Umbilical cord (tissue), 2 donors: ENCODE results near the gene OR2T5. TPM values are rescaled to one million over a fixed set of nuclear protein-coding genes. Genes with fewer than 3 reads are reported as not detected.
"Not testable (repeated sequence)": the region's sequence is repeated elsewhere in the genome, so short reads cannot be mapped to it uniquely, and the experiment has no call there.

Experiments used
- DNase-seq: peaks from one replicate; pipeline ENCODE4 v3.0.0-alpha.2; 2015; ENCODE audit warnings: low spot score
- total RNA-seq: library from RNA; depleted of rRNA; stranded (reverse); fragments of >200 nt; gene quantifications from one replicate; pipeline ENCODE4 v1.2.3, GENCODE V29; 2014; ENCODE audit warnings: low replicate concordance; ENCODE audit not compliant: insufficient read depth

Gene OR2T5, protein sequence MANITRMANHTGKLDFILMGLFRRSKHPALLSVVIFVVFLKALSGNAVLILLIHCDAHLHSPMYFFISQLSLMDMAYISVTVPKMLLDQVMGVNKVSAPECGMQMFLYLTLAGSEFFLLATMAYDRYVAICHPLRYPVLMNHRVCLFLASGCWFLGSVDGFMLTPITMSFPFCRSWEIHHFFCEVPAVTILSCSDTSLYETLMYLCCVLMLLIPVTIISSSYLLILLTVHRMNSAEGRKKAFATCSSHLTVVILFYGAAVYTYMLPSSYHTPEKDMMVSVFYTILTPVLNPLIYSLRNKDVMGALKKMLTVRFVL
- total RNA-seq: not detected

GRCh38 chr1:248488289-248488688 is at the start of gene OR2T5:
Gene OR2T5 (plus strand): TSS chr1:248488589. CDS start chr1:248488589, 0 bp downstream.
- not testable (repeated sequence) for DNase-seq

DNA sequence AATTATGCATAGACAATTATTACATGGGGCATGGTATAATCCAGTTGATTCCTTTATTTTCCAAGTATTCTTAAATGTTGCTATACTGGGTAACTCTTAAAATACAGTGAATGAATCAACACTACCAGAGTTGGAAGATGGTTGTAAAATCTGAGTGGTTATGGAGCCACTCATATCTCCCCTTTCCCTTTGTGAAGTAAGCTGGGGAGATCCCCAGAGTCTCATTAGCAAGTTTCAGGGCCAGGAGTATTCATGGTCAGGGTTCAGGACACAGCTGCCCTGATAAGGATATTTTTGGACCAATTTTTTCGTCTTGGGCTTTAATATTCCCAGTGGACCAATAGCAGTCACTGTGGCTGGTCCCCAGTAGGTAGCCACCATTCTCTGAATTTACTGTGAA is 49.7 kb upstream of the OR2T5 start:
- DNase-seq: not testable (repeated sequence)

- not testable (repeated sequence) for DNase-seq
Measured at GRCh38 chr1:248439283-248439682, 49.1 kb upstream of the OR2T5 start.

DNA sequence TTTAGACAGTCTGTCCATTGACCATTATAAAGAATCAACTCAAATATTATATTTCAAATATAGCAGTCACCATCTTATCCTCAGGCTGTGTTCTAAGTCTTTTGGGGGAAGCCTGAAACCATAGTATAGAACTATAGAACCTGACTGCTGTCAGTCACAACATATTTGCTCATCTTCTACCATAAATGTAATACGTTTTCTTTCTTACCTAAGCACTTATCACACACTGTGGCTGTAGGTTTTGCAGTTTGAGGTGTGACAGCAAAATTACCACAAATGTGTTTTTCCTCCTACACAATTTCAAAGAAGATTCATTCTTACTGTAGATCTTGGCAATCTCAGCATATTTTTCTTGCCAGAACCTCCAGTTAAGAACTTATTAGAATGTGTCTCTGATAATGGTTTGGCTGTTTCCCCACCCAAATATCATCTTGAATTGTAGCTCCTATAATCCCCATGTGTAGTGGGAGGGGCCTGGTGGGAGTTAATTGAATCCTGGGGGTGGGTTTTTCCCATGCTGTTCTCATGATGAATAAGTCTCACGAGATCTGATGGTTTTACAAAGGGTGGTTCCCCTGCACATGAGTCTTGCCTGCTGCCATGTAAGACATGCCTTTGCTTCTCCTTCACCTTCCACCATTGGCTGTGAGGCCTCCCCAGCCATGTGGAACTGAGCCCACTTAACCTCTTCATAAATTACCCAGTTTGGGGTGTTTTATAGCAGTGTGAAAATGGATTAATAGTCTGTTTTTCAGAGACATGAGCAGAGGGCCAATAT is 45.7 kb upstream of the OR2T5 start:
- DNase-seq: not testable (repeated sequence)

GRCh38 chr1:248444603-248445002 is 43.8 kb upstream of the OR2T5 start:
- DNase-seq: not testable (repeated sequence)

DNA sequence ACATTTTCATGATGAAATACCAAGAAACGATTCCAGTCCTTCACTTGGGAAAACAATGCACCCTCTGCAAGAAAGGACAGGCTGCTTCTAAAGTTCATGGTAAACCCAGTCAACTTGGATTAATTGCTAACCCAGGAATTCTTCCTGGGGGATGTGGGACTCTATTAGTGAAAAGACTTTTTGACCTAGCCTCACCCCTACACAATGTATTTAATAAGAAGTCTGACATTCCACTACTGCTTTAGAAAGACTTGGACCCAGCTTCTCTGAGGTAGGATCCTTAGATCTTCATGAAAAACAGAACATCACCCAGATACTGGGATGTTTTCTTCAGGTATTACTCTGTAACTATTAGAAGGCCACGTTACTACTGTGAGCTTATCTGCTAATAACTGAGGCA is 43.0 kb upstream of the OR2T5 start, which contains the start of gene OR2T2:
TSS of gene OR2T2 (plus strand) at position 239 of the 400 bp plus-strand sequence. CDS start 7,161 bp downstream, outside the sequence.
- not testable (repeated sequence) for DNase-seq

GRCh38 chr1:248448409-248449074 is 39.8 kb upstream of the OR2T5 start:
- not testable (repeated sequence) for DNase-seq

DNA sequence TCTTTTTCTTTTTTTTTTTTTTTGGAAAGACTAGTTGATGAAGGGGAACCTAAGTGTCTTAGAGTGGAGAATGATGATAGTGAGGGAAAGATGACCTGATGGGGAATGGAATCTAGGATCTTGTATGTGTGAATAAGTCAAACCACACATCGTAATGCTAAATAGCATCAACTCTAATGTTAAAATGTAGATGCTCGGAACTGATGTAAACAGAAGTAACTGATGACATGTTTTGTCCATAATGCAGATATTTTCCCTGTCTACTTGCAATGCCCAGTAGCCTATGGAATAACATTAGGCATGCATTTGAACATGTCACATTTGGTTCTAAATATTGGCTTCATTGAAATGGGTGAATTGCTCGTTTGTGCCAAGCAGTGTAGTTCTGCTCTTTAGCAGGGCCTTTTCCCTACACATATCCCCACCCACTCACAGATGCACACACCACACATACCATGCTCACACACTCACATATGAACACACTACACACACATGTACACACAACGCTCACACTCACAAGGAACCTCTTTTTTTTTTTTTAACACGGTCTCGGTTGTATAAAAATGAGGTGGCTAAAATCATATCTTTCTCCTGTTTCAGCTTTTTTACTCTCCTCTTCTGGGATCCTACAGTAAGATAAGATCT is 38.4 kb upstream of the OR2T5 start:
- DNase-seq: not testable (repeated sequence)

DNA sequence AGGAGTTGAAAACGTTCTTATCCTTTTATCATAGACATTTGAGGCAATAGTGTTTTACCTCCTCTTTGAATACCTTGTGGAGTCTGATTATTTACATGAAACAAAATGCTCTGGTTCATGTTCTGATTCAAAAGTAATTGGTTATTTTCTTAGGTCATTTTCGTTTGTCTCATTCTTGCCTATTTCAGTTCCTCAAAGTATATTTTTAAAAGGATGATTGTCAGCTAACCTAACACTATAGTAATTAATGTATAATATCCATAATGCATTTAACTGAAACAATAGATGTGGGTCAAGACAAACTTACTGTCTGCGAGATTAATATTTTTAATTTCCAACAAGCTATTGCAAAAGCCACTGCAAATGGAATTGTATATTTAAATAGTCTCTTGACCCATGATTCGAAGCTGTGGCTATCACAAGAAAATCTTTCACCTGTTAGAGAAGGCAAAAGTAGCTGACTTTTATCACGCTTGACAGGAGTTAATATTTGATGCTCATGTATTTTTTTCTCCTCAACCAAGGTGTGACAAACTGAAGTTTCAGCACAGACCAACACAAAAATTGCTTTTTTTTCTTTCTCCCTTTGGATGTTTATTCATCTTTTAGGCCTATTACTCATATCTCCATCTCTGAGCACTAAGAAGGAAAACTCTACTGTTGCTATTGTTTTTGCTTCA is 37.8 kb upstream of the OR2T5 start:
- DNase-seq: not testable (repeated sequence)

- not testable (repeated sequence) for DNase-seq
Measured at GRCh38 chr1:248453619-248454018, 34.8 kb upstream of the OR2T5 start.

- not testable (repeated sequence) for DNase-seq
Measured at GRCh38 chr1:248455045-248455444, 33.3 kb upstream of the OR2T5 start.

DNA sequence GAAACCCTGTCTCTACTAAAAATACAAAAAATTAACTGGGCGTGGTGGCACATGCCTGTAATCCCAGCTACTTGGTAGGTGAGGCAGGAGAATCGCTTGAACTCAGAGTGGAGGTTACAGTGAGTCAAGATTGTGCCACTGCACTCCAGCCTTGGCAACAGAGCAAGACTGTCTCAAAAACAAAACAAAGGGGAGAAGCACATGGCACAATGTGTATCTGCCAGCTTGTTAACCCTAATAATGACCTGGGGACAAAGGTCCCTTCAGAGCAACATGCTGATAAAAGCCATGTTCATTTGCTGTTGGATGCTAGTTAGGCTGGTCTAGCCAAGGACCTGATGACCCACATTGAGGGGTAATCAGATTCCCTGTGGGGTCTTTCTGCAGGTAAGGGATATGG is 31.8 kb upstream of the OR2T5 start:
- not testable (repeated sequence) for DNase-seq

DNA sequence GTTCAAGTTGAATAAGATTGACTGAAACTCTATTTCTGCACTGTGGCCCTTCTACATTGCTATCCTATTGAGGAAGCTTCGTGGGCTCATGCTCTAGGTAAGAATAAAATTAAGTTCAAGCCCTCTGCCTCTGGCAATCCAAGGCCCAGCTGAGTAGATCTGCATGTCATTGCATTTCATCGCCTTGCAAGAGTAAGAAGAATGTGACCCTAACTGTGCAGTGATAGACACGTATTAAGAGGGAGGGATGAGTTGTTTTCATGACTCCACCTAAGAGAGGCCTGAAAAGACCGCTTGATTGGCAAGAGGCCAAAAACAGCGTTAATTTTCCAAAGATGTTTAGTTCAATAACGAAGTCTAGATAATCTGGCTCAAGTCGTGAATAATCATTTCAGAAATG is 29.3 kb upstream of the OR2T5 start:
- not testable (repeated sequence) for DNase-seq

GRCh38 chr1:248471154-248471553 is 17.2 kb upstream of the OR2T5 start:
- DNase-seq: no peak

DNA sequence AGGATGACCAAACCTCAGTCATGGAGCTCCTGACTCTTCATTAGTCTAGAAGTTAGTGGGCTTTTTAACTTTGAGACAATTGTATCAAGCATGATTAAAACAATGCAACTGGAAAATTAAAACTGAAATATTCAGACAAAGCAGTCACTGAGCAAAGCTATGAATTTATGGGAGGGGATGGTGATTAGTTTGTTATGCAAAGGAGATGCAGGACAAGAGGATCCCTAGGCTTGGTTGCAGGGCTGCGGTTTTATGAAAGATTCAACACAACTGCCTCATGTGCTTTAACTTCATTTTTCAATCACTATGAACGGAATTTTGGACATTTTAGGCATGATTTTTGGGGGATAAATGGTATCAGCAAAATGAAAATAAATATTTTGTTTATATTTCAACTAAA is 16.3 kb upstream of the OR2T5 start:
- not testable (repeated sequence) for DNase-seq

DNA sequence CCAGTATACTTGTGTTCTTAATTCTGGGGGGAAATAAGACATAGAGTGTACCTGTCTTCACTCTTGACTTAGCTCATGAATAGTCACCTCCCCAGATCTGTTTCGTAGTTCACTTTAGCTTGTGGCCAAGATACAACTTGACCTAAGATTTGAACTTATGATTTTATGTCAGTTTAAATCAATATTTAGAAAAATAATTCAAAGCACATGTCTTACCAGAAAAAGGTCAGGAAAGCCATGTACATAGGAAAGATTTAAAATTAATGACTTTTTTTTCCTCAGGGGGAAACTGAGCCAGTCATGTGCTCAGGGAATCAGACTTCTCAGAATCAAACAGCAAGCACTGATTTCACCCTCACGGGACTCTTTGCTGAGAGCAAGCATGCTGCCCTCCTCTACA is 15.3 kb upstream of the OR2T5 start, which contains the start of gene OR2T3:
TSS of gene OR2T3 (plus strand) at position 301 of the 400 bp plus-strand sequence. CDS start at position 301, 0 bp downstream.
- DNase-seq: not testable (repeated sequence)

DNA sequence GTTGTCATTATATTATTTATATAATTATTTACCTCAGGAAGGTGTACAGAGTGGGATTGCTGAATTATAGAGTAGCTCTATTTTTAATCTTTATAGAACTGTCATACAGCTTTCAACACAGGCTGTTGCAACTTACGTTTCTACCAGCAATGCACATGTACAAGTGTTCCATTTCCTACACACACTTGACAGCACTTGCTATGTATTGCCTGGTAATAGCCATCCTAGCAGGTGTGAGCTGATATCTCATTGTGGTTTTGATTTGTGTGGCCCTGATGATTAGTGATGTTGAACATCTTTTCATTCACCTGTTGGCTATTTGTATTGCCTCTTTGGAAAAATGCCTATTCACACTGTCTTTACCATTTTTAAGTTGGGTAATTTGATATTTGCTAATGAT is 12.7 kb upstream of the OR2T5 start:
- not testable (repeated sequence) for DNase-seq

DNA sequence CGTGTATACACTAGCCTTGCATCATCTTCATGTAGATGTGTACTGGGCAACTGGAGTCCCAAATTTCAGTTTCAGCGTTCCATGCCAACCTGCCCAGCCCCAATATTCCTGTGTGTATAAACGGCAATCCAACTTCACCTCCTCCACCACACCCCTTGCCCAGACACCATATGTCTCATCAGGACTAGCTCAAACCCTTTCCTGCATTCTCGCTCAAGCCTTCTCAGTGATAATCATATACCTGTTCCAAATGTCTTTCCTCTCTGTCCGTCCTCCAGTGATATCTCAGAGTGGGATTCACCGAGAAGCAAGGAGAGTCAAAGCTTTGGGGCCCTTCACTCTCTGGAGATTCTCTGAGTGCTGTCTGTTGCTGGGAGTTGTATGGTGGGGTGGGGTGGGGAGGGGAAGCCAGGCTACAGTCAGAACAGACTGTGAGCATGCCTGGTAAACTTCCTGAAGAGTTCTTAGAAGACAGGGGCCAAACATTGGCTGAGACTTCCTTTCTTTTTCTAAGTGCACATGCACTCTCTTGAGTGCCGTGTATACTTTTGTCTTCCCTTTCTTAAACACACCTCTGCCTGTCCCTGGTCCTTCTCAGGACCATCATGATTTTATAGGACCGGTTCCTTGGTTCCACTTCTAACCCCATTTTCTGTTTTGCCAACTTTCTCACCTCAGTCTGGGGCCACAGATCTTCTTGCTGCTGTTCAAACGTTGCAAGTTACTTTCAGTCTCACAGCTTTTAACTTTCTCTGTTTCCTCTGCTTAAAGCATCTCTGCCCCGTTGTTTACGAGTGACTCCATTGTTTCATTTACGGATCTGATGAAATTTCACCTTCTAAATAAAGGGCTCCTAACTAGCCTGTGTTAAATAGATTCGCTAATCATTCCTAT is 6.5 kb upstream of the OR2T5 start:
- not testable (repeated sequence) for DNase-seq

GRCh38 chr1:248496661-248497060 is 8.3 kb downstream of the OR2T5 start:
- not testable (repeated sequence) for DNase-seq
